GM18502 (cell line): ENCODE results near the gene IL1RAPL2.
"Not testable (repeated sequence)": the region's sequence is repeated elsewhere in the genome, so short reads cannot be mapped to it uniquely, and the experiment has no call there.

ENCODE experiments used
- ATAC-seq: cut with Tn5 transposase; IDR thresholded peaks from one replicate; pipeline ENCODE4 v1.9.1; 2021; ENCODE audit warnings: mild to moderate bottlenecking; ENCODE audit not compliant: unreplicated experiment, poor library complexity

The IL1RAPL2 gene

DNA sequence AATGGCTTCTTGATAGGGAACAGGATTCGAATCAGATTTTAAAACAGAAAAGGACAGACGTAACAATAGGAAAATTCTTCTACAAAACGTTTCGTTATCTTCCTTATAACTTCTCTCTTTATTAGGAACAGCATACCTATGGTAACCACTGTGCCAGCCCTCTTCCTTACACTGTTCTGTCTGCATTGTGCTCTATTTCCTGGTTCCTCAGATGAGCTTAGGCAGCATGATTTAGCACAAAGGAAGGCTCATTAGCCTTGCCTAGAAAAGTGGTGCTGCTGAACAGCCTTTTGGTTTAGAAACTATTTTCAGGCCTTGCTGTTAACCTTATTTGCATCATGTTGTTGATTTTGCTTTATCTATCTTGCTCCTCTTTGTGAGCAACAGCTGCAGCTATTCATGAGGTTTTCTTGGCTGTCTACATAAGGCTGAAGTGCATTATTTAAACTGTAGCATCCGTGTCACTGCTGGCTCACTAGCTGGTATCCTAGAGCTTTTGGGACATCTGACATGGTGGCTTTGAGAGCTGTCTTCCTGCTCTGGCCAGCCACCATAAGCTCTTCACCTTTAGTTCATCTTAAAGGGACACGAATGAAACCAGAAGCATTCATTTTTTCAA is 1186.4 kb downstream of the IL1RAPL2 start:
- no peak for ATAC-seq

DNA sequence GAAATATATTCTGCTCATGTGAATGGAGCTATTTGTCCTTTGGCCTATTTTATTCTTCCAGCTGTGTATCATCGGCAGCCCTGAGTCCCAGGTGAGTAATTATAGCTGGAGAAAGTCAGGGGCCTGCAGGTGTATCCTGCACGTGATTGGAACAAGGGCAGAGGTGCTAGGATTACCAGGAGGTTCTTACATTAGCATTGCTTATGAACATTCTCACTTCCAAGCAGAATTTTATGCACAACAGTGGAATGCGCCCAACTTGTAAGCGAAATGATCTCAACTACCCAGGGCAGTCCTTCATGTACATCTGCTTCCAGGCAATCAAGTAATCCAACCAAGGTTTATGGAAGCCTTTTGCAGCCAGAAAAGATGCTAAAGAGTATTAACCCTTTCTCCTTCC is 1187.4 kb downstream of the IL1RAPL2 start:
- ATAC-seq: no peak

DNA sequence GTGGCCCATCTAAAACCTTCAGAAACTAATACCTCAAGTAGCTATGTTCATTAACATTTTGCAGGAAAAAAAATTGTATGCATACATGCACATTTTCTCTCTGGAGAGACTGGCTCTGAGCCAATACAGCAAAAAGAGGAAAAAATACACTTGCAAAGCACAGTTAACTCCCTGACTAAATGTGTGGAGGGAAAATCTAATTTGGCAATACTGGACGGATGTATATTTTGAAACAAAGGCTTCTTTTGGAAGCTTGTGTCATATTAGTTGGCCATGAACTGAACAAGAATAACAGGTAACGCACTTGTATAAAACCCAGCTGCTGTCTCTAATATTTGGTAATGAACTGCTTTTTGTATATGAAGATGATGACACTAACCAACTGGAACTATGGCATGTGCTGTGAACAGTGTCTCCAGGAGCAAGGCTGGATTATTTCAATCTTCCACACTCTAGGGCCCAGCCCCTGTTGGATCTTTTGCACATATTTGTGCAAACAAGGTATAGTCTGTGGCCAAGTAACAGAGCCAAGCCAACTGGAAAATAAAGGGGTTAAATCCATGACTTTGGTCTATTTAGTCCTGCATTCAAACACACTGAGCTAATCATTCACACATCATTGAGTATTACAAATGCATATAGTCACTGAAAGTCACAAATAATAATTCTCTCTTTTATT is 1188.4 kb downstream of the IL1RAPL2 start:
- no peak for ATAC-seq

- ATAC-seq: no peak
Observed at GRCh38 chrX:105755109-105755508, 1189.1 kb downstream of the IL1RAPL2 start.

DNA sequence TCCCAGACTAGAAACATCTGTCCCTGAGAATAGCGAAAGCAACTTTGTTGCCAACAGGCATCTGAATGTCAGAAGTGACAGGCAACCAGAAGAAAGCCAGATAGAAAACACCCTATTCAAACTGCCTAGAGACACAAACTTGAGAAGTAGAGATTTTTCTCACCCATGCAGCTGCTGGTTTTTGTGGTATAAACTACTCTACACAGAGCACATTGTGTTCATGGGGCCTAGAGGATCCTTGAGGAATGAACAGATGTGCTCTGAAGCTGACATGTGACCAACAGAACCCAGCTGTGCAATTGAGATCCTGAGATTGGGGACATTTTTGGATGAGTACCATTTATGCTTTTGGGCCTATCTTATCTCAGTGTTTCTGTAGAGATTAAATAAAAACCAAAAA is 1192.8 kb downstream of the IL1RAPL2 start:
- no peak for ATAC-seq

GRCh38 chrX:105759598-105759997 is 1193.6 kb downstream of the IL1RAPL2 start:
- ATAC-seq: no peak

GRCh38 chrX:105765691-105766090 is 1199.7 kb downstream of the IL1RAPL2 start:
- no peak for ATAC-seq

GRCh38 chrX:105773801-105774200 is 1207.8 kb downstream of the IL1RAPL2 start:
- no peak for ATAC-seq

DNA sequence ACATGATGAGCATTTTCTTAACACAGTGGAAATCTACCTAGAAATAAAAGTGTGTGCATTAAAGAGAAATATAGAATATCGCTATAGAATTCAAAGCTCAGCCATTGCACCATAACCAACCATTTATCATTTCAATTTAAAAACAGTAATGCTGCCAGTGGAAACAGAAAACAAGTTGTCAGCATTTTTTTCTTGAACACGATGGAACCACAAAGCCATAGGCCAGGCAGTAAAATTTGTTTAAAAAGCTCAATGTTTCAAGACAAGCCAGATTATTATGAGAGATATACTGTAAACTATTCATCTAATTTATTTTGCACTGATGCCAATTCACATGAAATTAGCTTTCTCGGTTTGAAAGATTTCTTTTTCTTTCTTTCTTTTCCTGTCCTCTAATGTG is 1209.7 kb downstream of the IL1RAPL2 start:
- no peak for ATAC-seq

- ATAC-seq: no peak
Observed at GRCh38 chrX:105781804-105782203, 1215.8 kb downstream of the IL1RAPL2 start.

- not testable (repeated sequence) for ATAC-seq
Observed at GRCh38 chrX:105796877-105797276, 1230.9 kb downstream of the IL1RAPL2 start.

DNA sequence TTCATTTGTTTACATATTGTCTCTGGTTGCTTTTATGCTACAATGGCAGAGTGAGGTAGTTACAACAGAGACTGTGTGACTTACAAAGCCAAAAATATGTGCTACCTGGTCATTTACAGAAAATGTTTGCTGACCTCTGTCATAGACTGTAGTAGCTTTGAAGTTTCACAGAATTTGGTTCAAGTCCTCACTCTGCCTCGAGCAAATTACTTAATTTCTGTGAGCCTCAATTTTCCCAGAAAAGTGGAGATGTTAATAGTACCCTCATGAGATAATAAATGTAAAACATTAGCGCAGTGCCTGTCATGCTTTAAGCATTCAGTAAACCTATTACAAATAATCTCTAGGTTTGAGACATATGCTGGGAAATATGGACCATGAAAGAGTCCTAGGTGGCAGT is 1237.9 kb downstream of the IL1RAPL2 start:
- no peak for ATAC-seq

DNA sequence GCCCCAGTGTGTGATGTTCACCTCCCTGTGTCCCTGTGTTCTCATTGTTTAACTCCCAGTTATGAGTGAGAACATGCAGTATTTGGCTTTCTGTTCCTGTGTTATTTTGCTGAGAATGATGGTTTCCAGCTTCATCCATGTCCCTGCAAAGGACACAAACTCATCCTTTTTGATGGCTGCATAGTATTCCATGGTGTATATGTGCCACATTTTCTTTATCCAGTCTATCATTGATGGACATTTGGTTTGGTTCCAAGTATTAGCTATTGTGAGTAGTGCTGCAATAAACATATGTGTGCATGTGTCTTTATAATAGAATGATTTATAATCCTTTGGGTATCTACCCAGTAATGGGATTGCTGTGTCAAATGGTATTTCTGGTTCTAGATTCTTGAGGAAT is 1239.7 kb downstream of the IL1RAPL2 start:
- not testable (repeated sequence) for ATAC-seq

- ATAC-seq: no peak
Observed at GRCh38 chrX:105816517-105816916, 1250.5 kb downstream of the IL1RAPL2 start.
